Stomach (tissue), 9 donors: ENCODE results near the gene TRAK1. TPM values are rescaled to one million over a fixed set of nuclear protein-coding genes. Genes with fewer than 3 reads are reported as not detected.
A peak's percentile ranks its signal among the peaks of the same experiment; 100 is the strongest.

Source experiments
- DNase-seq, 2 donors: peaks; one replicate each; pipeline versions ENCODE4 v3.0.0 to v3.0.0-alpha.2; 2013 to 2019
- H3K27ac ChIP-seq, 5 donors: fragments of 200-600 bp in 4 of 5; sonication (generic) in 4 of 5; one replicate each; pipeline ENCODE4 v1.5.1; 2013 to 2019; ENCODE audit warnings: mild to moderate bottlenecking in 1 of 5, moderate library complexity in 1 of 5
- H3K27me3 ChIP-seq, 3 donors: fragments of 200-600 bp; sonication (generic); one replicate each; pipeline ENCODE4 v1.5.1; 2017 to 2019; ENCODE audit warnings: mixed run types in 1 of 3
- H3K36me3 ChIP-seq, 4 donors: fragments of 200-600 bp; sonication (generic); 1 replicate in 3 of 4; 2 replicates in 1 of 4; pipeline ENCODE4 v1.5.1; 2016 to 2019
- H3K4me1 ChIP-seq, 4 donors: fragments of 200-600 bp; sonication (generic); one replicate each; pipeline ENCODE4 v1.5.1; 2016 to 2019
- H3K4me3 ChIP-seq, 4 donors: fragments of 200-600 bp; sonication (generic) in 3 of 4; one replicate each; pipeline ENCODE4 v1.5.1; 2016 to 2019; ENCODE audit warnings: mild to moderate bottlenecking in 1 of 4
- H3K9me3 ChIP-seq, 4 donors: fragments of 200-600 bp; sonication (generic); one replicate each; pipeline ENCODE4 v1.5.1; 2016 to 2019
- EP300 ChIP-seq: sonication (generic); formaldehyde crosslinking; IDR thresholded peaks from one replicate; pipeline ENCODE4 v1.6.1; 2017; ENCODE audit warnings: antibody characterized with exemption
- POLR2A ChIP-seq, 4 donors: fragments of 450-650 bp; IDR thresholded peaks; one replicate each; pipeline ENCODE4 v1.6.1; 2016; ENCODE audit warnings: antibody characterized with exemption in 4 of 4, control low read depth in 2 of 4, mild to moderate bottlenecking in 1 of 4, moderate library complexity in 1 of 4
- POLR2AphosphoS5 ChIP-seq, 3 donors: sonication (generic); formaldehyde crosslinking; IDR thresholded peaks; one replicate each; pipeline ENCODE4 v1.6.1; 2016; ENCODE audit warnings: antibody characterized with exemption in 3 of 3
- WGBS, 5 donors: extraction: QIAGEN DNeasy Blood & Tissue Kit in 3 of 5; methylation state at CpG; one replicate each; pipeline versions ENCODE4 v1.1.5 to v1.1.7; 2013 to 2018; 5-methylcytosine and 5-hydroxymethylcytosine counted together
- intact Hi-C: fragments of 100-400 bp; cut with DNase I; formaldehyde crosslinking; loops from one replicate; pipeline ENCODE4 v1.15.1; 2023; ENCODE audit warnings: low total_unique reads
- polyA plus RNA-seq, 3 donors: library from polyadenylated mRNA; stranded (reverse); fragments of 200-250 nt; gene quantifications; one replicate each; pipeline ENCODE4 v1.2.3, GENCODE V29; 2013
- total RNA-seq, 5 donors: library from RNA; depleted of rRNA; stranded (reverse); fragments of >200 nt; gene quantifications; one replicate each; pipeline versions ENCODE4 v1.1.0 to v1.2.3, GENCODE V29; 2014 to 2016
- TF ChIP-seq, protein P1 (sequence below), 7 experiments: fragments of 450-650 bp in 4 of 7; fragments of 200-600 bp in 3 of 7; sonication (generic) in 3 of 7; IDR thresholded peaks; one replicate each; pipeline ENCODE4 v1.5.1; 2016 to 2019; ENCODE audit warnings: antibody characterized with exemption in 7 of 7, control low read depth in 2 of 7, mild to moderate bottlenecking in 1 of 7
- donor health status: healthy with polysubstance abuse.
- donor health status: Bipolar disorder and iron deficiency.
- donor health status: healthy.

TRAK1 gene
- total and polyA plus RNA-seq, 8 donors = 17.2 to 328 (median 86.0) TPM

- TF ChIP-seq POLR2A (IDR thresholded peaks at IDR 0.05) (no peak), EP300 (no peak), POLR2AphosphoS5 (IDR thresholded peaks at IDR 0.05) (no peak)
- TF ChIP-seq, protein P1, sequence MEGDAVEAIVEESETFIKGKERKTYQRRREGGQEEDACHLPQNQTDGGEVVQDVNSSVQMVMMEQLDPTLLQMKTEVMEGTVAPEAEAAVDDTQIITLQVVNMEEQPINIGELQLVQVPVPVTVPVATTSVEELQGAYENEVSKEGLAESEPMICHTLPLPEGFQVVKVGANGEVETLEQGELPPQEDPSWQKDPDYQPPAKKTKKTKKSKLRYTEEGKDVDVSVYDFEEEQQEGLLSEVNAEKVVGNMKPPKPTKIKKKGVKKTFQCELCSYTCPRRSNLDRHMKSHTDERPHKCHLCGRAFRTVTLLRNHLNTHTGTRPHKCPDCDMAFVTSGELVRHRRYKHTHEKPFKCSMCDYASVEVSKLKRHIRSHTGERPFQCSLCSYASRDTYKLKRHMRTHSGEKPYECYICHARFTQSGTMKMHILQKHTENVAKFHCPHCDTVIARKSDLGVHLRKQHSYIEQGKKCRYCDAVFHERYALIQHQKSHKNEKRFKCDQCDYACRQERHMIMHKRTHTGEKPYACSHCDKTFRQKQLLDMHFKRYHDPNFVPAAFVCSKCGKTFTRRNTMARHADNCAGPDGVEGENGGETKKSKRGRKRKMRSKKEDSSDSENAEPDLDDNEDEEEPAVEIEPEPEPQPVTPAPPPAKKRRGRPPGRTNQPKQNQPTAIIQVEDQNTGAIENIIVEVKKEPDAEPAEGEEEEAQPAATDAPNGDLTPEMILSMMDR (IDR thresholded peaks at IDR 0.05) = no peak
- no peak overlapping the region for H3K4me3 ChIP-seq
- H3K27ac ChIP-seq = peak overlapping the region; percentile 59 to 73 (median 63)
- H3K4me1 ChIP-seq = peaks cover 18 to 70% (median 52%) of the 10 kb centered on the region in 4 donors
- intact Hi-C loops = no loop called here
- H3K9me3 ChIP-seq = no peaks in the 10 kb centered on the region
- no peaks in the 10 kb centered on the region for H3K27me3 ChIP-seq
- peaks cover 5 to 64% (median 42%) of the 10 kb centered on the region in 4 donors for H3K36me3 ChIP-seq
- 44 to 75% (median 51%) methylated on average over 6 of the region's 6 CpGs for WGBS, 5 donors
- no peak for DNase-seq
Measured at GRCh38 chr3:42189001-42189460, 97.9 kb downstream of the TRAK1 start.

DNA sequence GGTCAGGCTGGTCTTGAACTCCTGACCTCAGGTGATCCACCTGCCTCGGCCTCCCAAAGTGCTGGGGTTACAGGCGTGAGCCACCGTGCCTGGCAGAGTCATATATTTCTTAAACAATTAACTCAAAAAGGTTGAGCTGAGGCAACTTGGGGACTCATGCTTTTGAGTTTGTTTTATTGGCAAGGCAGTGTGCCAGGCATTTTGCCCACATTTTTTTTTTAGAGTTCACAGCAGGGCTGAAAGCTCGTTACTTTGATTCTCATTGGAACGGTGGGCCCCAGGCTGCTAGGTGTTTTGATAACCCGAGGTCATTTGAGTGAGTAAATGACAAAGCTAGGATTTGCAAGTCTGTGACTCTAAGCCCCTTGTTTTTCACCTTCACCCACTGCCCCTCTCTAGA is 98.6 kb downstream of the TRAK1 start:
- Histone ChIP-seq H3K4me1 (peaks cover 11 to 63% (median 47%) of the 10 kb centered on the region in 4 donors), H3K27me3 (no peaks in the 10 kb centered on the region), H3K4me3 (no peak overlapping the region), H3K36me3 (peaks cover 12 to 69% (median 48%) of the 10 kb centered on the region in 4 donors), H3K9me3 (no peaks in the 10 kb centered on the region), H3K27ac (peak overlapping the region; percentile 59 to 73 (median 63))
- TF ChIP-seq, protein P1 (IDR thresholded peaks at IDR 0.05) = no peak
- no peak for TF ChIP-seq EP300
- no peak for TF ChIP-seq POLR2A (IDR thresholded peaks at IDR 0.05)
- peak in 1 of 2 donors; percentile 58 for DNase-seq
- 27 to 62% (median 38%) methylated on average over 6 of the region's 6 CpGs for WGBS, 5 donors
- intact Hi-C loops = loop anchor here (5.0 to 10.0 kb wide), 2 partner anchors 72 to 295 kb away; no protein-coding TSS in a partner anchor

DNA sequence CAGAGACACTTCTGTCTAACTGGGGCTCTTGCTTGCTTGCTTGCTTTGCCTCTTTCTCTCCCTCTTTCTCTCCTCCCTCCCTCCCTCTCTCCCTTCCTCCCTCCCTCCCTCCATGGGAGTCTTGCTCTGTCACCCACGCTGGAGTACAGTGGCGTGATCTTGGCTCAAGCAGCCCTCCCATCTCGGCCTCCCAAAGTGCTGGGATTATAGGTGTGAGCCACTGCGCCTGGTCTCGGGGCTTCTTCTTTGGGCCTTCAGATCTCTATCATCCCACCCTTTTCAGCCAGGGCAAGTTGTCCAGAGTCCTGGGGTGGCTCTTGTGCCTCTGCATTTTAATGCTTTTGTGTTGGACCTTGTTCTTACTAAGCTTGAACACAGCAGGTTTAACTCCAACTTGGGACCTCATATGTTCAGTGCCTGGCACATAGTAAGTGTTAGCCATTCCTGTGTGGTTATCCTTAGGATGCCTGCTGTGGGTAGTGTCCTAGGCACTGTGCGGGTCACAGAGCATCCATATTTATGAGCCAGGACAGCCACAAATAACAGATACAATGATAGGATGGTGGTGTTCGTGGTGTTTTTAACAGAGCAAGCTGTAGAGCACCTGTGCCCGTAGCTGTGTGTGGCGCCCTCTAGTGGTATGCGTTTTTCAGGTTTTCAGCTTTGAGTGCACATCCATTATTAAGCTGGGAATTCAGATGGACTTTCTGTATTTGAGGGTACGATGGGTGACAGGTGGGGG is 99.7 kb downstream of the TRAK1 start:
- Histone ChIP-seq H3K27ac (peak overlapping the region; percentile 50 to 73 (median 61)), H3K4me1 (peaks cover 9 to 55% (median 43%) of the 10 kb centered on the region in 4 donors), H3K4me3 (no peak overlapping the region), H3K9me3 (no peaks in the 10 kb centered on the region), H3K36me3 (peaks cover 23 to 77% (median 58%) of the 10 kb centered on the region in 4 donors), H3K27me3 (no peaks in the 10 kb centered on the region)
- 36 to 50% (median 39%) methylated on average over 11 of the region's 11 CpGs for WGBS, 5 donors
- TF ChIP-seq, protein P1 (IDR thresholded peaks at IDR 0.05) = peak in 6 of 7 experiments; percentile 30 to 89 (median 74)
- TF ChIP-seq POLR2A (IDR thresholded peaks at IDR 0.05) = no peak
- DNase-seq = peak; percentile 83 to 89
- intact Hi-C loops = loop anchor here (5.0 to 10.0 kb wide), 2 partner anchors 74 to 296 kb away; no protein-coding TSS in a partner anchor

GRCh38 chr3:42191443-42191747 is 100.2 kb downstream of the TRAK1 start:
- H3K27me3 ChIP-seq = no peaks in the 10 kb centered on the region
- intact Hi-C loops = loop anchor here (5.0 to 10.0 kb wide), 2 partner anchors 74 to 297 kb away; no protein-coding TSS in a partner anchor
- H3K4me1 ChIP-seq = peaks cover 9 to 54% (median 44%) of the 10 kb centered on the region in 4 donors
- H3K9me3 ChIP-seq = no peaks in the 10 kb centered on the region
- TF ChIP-seq POLR2A (IDR thresholded peaks at IDR 0.05) (no peak), POLR2AphosphoS5 (IDR thresholded peaks at IDR 0.05) (no peak)
- TF ChIP-seq, protein P1 (IDR thresholded peaks at IDR 0.05) = peak in 1 of 7 experiments; percentile 45
- H3K36me3 ChIP-seq = peaks cover 23 to 82% (median 63%) of the 10 kb centered on the region in 4 donors
- no peak for DNase-seq
- peak overlapping the region in 2 of 5 donors; percentile 61 to 63 for H3K27ac ChIP-seq
- WGBS, 5 donors = 67 to 90% (median 81%) methylated on average over 4 of the region's 4 CpGs
- H3K4me3 ChIP-seq = no peak overlapping the region
